Stimulated activated naive CD4-positive, alpha-beta T cell treated with Interleukin-2 at 50 U/mL for 16 hours (primary cell): ENCODE data around the gene SDCCAG8.
A peak's percentile ranks its signal among the peaks of the same experiment; 100 is the strongest.

Source experiments
- DNase-seq: peaks from one replicate; lab custom pipeline; 2025; lab: John Stamatoyannopoulos, UW

Gene SDCCAG8

DNA sequence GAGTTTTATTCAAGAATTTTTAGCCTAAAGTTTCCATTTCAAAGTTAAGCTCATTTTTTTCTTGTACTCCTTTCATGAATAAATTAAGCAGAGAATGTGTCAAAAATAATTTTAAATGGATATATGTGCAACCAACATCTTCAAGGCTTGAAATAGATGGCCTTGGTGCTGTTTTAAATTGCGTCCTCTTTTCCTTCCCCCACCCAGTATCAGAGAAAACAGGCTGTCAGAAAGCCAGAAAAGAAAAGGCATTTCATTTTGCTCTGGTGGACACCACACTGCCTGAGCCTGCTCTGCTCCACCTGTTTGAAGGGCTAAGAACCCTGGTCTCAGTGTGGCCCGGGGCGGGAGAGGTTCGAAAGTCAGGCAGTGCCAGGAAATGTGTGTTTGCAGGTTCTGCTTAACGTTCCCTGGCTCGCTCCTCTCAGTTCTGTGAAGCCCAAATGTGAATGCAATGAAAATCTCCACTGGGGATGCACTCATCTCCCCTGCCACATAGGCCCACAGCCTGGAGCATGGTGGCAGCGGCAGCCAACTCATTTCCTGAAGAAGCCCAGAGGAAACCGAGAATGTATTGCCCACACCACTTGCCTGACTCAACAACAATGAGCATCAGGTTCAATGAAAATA is 134.4 kb downstream of the SDCCAG8 start:
- no peak for DNase-seq

- no peak for DNase-seq
Measured at GRCh38 chr1:243391355-243391754, 135.5 kb downstream of the SDCCAG8 start.

- DNase-seq = no peak
Measured at GRCh38 chr1:243393096-243393495, 137.3 kb downstream of the SDCCAG8 start.

- no peak for DNase-seq
Measured at GRCh38 chr1:243394066-243394465, 138.2 kb downstream of the SDCCAG8 start.

- DNase-seq = no peak
Measured at GRCh38 chr1:243394601-243395464, 139.0 kb downstream of the SDCCAG8 start.

DNA sequence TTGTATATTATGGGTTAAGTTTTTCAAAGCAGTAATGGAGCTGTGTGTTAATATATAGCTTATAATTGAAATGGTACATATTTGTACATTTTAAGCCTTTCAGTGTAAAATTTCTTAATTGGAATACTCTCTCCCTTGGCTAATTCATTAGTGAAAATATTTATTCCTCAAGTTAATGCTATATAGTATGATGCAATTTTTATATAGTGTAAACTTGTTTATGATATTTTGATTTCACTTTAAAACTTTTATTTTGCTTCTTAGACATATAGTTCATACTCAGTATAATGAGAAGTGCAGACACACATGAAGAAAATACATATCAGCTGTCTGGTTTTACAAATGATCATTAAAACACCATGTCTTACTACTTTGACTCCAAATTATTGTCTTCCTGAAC is 140.6 kb downstream of the SDCCAG8 start:
- no peak for DNase-seq

- DNase-seq = no peak
Measured at GRCh38 chr1:243396876-243397275, 141.0 kb downstream of the SDCCAG8 start.

GRCh38 chr1:243397613-243398321 is 141.9 kb downstream of the SDCCAG8 start:
- DNase-seq = no peak

DNA sequence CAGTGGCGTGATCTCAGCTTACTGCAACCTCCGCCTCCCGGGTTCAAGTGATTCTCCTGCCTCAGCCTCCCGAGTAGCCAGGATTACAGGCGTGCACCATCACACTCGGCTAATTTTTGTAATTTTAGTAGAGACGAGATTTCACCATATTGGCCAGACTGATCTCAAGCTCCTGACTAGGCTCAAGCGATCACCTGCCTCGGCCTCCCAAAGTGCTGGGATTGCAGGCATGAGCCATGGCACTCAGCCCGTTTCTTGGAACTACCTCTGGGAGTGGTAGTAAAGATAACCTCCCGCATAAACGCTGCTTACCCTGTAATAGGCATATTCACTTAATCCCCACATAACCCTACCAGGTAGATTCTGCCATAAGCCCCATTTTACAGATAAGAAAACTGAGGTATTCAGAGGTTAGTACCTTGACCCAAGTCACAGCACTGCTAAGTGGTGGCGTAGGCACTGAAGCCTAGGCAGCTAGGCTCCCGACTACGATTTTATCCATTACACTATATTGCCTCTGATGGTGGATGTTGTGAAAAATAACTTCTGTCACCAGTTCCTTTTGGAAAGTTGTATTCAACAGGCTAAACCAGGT is 143.8 kb downstream of the SDCCAG8 start:
- DNase-seq = no peak

- no peak for DNase-seq
Measured at GRCh38 chr1:243402868-243403267, 147.0 kb downstream of the SDCCAG8 start.

DNA sequence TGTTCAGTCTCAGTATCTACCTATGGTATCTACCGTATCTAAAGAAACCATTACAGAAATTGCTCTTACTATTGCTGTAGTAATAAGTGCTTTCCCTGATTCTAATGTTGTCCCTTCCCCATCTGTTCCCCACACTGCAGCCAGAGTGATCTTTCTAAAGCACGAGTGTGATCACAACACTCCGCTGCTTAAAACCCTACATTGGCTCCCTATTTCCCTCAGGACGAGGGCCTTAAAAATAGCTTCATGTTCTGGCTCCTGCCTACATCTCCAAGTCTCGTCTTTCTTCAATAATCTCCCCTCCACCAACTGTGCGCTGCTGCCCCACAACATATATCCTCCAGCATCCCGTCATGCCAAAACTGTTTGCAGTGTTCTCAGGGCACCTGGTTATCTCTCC is 150.6 kb downstream of the SDCCAG8 start:
- no peak for DNase-seq

DNA sequence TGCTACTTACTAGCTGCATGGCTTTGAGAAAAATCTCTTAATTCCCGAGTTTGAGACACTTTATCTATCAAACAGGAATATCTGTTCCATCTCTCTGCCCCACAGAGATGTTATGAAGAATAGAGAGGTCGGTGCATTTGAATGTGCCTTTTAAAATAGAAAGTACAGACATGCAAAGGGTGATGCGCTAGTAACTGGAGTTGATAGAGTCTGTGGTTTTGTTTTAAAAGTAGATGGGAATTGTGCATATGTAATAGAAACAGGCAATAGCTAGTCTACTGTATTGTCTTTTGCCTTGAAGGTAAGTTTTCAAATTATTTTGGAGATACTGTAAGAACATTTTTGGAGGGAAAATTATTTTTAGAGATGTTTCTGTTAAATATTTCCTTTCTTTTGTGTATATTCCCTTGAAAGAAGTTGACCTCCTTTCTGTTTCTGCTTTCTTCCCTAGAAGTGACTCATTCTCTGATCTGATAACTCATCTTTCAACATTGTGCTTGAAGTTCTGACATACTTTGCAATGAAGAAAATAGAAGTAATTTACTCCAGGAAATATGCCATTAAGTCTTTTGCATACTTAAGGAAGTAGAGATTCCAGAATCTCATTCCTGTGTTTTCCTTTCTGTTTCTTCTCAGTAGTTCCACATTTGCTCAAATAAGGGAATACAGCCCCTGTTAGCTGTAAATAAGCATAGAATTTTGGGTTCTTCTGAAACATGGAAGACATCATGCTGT is 151.6 kb downstream of the SDCCAG8 start:
- DNase-seq = no peak

DNA sequence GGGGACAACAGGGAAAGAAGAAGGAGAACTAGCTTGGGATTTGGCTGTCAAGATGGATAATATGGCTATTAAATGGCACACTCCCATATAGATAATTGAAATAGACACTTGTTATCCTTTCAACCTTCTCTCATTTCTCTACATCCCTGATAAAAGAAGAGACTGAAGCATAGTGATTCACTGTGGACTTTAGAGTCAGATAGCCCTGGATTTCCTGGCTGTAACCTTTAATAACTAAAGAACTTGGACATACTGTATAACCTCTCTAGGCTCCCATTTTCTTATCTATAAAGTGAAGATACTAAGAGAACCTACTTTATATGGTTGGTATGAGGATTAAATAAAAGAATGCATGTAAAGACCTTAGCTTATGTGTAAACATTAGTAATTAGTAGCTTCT is 152.6 kb downstream of the SDCCAG8 start:
- no peak for DNase-seq

- DNase-seq = no peak
Measured at GRCh38 chr1:243409284-243409683, 153.4 kb downstream of the SDCCAG8 start.

- no peak for DNase-seq
Measured at GRCh38 chr1:243411472-243411871, 155.6 kb downstream of the SDCCAG8 start.

GRCh38 chr1:243413431-243414151 is 157.8 kb downstream of the SDCCAG8 start:
- no peak for DNase-seq

GRCh38 chr1:243414152-243414494 is 158.3 kb downstream of the SDCCAG8 start:
- no peak for DNase-seq

GRCh38 chr1:243415663-243416408 is 160.0 kb downstream of the SDCCAG8 start:
- DNase-seq = peak; percentile 1

DNA sequence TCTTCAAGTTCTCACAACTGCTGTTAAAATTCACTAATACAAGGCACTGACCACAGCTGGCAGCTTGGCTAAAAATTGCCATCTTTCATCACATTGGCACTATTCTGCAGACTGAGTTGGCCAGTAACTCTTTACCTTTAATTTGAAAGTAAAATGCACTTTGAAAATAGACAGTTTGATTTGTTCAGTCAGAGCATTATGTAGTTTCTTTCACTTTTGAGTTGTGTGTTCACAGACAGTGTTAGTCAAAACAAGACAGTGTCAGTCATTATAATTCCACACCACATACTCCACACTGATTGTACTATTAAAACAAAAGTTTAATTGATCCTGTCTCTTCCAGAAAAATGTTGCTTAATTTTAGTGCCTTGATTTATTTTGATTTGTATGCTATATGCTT is 160.7 kb downstream of the SDCCAG8 start:
- no peak for DNase-seq
